NCI-H1105 (cell line): ENCODE data around the gene WDFY2.
"Not testable (repeated sequence)": the region's sequence is repeated elsewhere in the genome, so short reads cannot be mapped to it uniquely, and the experiment has no call there.

Experiments
- DNase-seq: peaks from one replicate; lab custom pipeline; 2025; lab: John Stamatoyannopoulos, UW

Gene WDFY2

GRCh38 chr13:51583875-51584730 is at the start of gene WDFY2:
Gene WDFY2 (plus strand): TSS chr13:51584462. CDS start chr13:51584688, 226 bp downstream.
- DNase-seq, result peak; percentile 96

- no peak for DNase-seq
Measured at GRCh38 chr13:51538591-51539179, 45.6 kb upstream of the WDFY2 start.

GRCh38 chr13:51539887-51540286 is 44.4 kb upstream of the WDFY2 start:
- no peak for DNase-seq

- no peak for DNase-seq
Measured at GRCh38 chr13:51541037-51541436, 43.2 kb upstream of the WDFY2 start.

GRCh38 chr13:51541809-51542258 is 42.4 kb upstream of the WDFY2 start:
- DNase-seq, result no peak

- no peak for DNase-seq
Measured at GRCh38 chr13:51542346-51543242, 41.7 kb upstream of the WDFY2 start.

GRCh38 chr13:51545446-51545845 is 38.8 kb upstream of the WDFY2 start:
- DNase-seq, result not testable (repeated sequence)

- no peak for DNase-seq
Measured at GRCh38 chr13:51547425-51548176, 36.7 kb upstream of the WDFY2 start.

- DNase-seq, result no peak
Measured at GRCh38 chr13:51549050-51549449, 35.2 kb upstream of the WDFY2 start.

GRCh38 chr13:51549593-51549992 is 34.7 kb upstream of the WDFY2 start:
- no peak for DNase-seq

- no peak for DNase-seq
Measured at GRCh38 chr13:51550151-51550550, 34.1 kb upstream of the WDFY2 start.

GRCh38 chr13:51551416-51551815 is 32.8 kb upstream of the WDFY2 start:
- no peak for DNase-seq

GRCh38 chr13:51552027-51552426 is 32.2 kb upstream of the WDFY2 start:
- DNase-seq, result no peak

- no peak for DNase-seq
Measured at GRCh38 chr13:51553531-51553930, 30.7 kb upstream of the WDFY2 start.

GRCh38 chr13:51556740-51557139 is 27.5 kb upstream of the WDFY2 start:
- no peak for DNase-seq

GRCh38 chr13:51557438-51557837 is 26.8 kb upstream of the WDFY2 start:
- DNase-seq, result no peak

GRCh38 chr13:51557875-51558612 is 26.2 kb upstream of the WDFY2 start:
- DNase-seq, result no peak

GRCh38 chr13:51559946-51560735 is 24.1 kb upstream of the WDFY2 start:
- DNase-seq, result no peak

GRCh38 chr13:51562011-51562671 is 22.1 kb upstream of the WDFY2 start:
- DNase-seq, result no peak

- no peak for DNase-seq
Measured at GRCh38 chr13:51564252-51564651, 20.0 kb upstream of the WDFY2 start.
